Heart right ventricle (tissue), 16 donors: ENCODE results near the gene SPON1. TPM values are rescaled to one million over a fixed set of nuclear protein-coding genes. Genes with fewer than 3 reads are reported as not detected.
"Not testable (repeated sequence)": the region's sequence is repeated elsewhere in the genome, so short reads cannot be mapped to it uniquely, and the experiment has no call there.

Experiments
- ATAC-seq, 8 donors: fragments of 200-7000 bp; cut with Tn5 transposase; one replicate each; pipeline ENCODE4 v1.9.1; 2020; ENCODE audit warnings: mild to moderate bottlenecking in 8 of 8, moderate library complexity in 8 of 8, moderate number of reproducible peaks in 1 of 8
- DNase-seq, 2 donors: peaks; one replicate each; pipeline ENCODE4 v3.0.0-alpha.2; 2020
- H3K27ac ChIP-seq, 10 donors: fragments of 200-600 bp; sonication (generic) in 2 of 10; one replicate each; pipeline versions ENCODE4 v1.5.0 to v1.8.0; 2020 to 2022; ENCODE audit warnings: mild to moderate bottlenecking in 3 of 10
- H3K27me3 ChIP-seq, 7 donors: fragments of 200-600 bp; one replicate each; pipeline ENCODE4 v1.8.0; 2021 to 2022; ENCODE audit warnings: mild to moderate bottlenecking in 2 of 7
- H3K36me3 ChIP-seq, 9 donors: fragments of 200-600 bp; sonication (generic) in 1 of 9; one replicate each; pipeline versions ENCODE4 v1.5.0 to v1.8.0; 2020 to 2022; ENCODE audit warnings: mild to moderate bottlenecking in 2 of 9
- H3K4me1 ChIP-seq, 9 donors: fragments of 200-600 bp; sonication (generic) in 1 of 9; one replicate each; pipeline versions ENCODE4 v1.5.0 to v1.8.0; 2020 to 2022; ENCODE audit warnings: mild to moderate bottlenecking in 4 of 9
- H3K4me3 ChIP-seq, 10 donors: fragments of 200-600 bp; sonication (generic) in 2 of 10; one replicate each; pipeline versions ENCODE4 v1.5.0 to v1.8.0; 2020 to 2022; ENCODE audit warnings: mild to moderate bottlenecking in 7 of 10, moderate library complexity in 2 of 10
- H3K9me3 ChIP-seq, 11 donors: fragments of 200-600 bp in 10 of 11; sonication (generic) in 2 of 11; one replicate each; pipeline versions ENCODE4 v1.5.0 to v1.8.0; 2013 to 2022; ENCODE audit warnings: mild to moderate bottlenecking in 2 of 11, control low read depth in 1 of 11, moderate library complexity in 1 of 11
- CTCF ChIP-seq, 9 donors: fragments of 200-600 bp; sonication (generic) in 2 of 9; IDR thresholded peaks; one replicate each; pipeline versions ENCODE4 v1.5.0 to v1.8.0; 2021 to 2022; ENCODE audit warnings: antibody characterized with exemption in 9 of 9, mild to moderate bottlenecking in 5 of 9, moderate library complexity in 1 of 9
- WGBS, 2 donors: extraction: QIAGEN DNeasy Blood & Tissue Kit; methylation state at CpG; one replicate each; pipeline ENCODE4 v1.1.7; 2013; ENCODE audit warnings: inconsistent platforms in 1 of 2; 5-methylcytosine and 5-hydroxymethylcytosine counted together
- intact Hi-C, 10 donors: fragments of 100-400 bp; cut with DNase I; formaldehyde crosslinking; loops; one replicate each; pipeline versions ENCODE4 v1.11.1 to v1.14.2; 2022
- polyA plus RNA-seq, 2 donors: library from polyadenylated mRNA; stranded (reverse); fragments of 200-250 nt; gene quantifications; one replicate each; pipeline ENCODE4 v1.2.3, GENCODE V29; 2013
- total RNA-seq, 10 donors: library from RNA; stranded (reverse); fragmentation: NEBNext Ultra II Directional in 3 of 10; extraction: Animal tissue kit (Norgen Biotek cat#: 25700) in 3 of 10; gene quantifications; one replicate each; pipeline versions ENCODE4 v1.2.1 to v1.2.4, GENCODE V29; 2021 to 2023
- donor health status: Arrhythmogenic right ventricular cardiomyopathy.
- donor health status: ischemic (EF 13 %, LVEDD 7.1; RV severe dilation, severe dysfunction).
- donor health status: healthy with polysubstance abuse.
- donor health status: DM: no; HTN: yes; CAD: no.
- donor health status: DM: no; HTN: no; CAD: no.
- donor health status: ischemic (EF 25% LVEDD 6.9; RV normal size, moderate dysfunction).
- donor health status: ischemic (EF 25% LVEDD 5.7; RV mildly dilated, moderate dysfunction).
- donor health status: healthy.
- donor health status: DM: yes; HTN: yes; CAD: no.
- donor health status: Ischemic cardiomyopathy.
- donor health status: ischemic (EF 35%, LVEDD 5.7; RV mildly dilated, moderate dysfunction).
- donor health status: nonischemic (EF 11% LVEDD 7.7; RV severe dilation, severe dysfunction).
- donor health status: DM: yes; HTN: yes; CAD: no.
- donor health status: PGD.
- donor health status: ischemic (EF 29% LVEDD 5.4; RV normal size, mild dysfunction).
- donor health status: nonischemic (EF 23%, LVEDD 6.1; RV moderate dilation, normal function).

SPON1 gene
- total and polyA plus RNA-seq, 12 donors: 2.9 to 14.7 (median 5.6) TPM

- no peak for DNase-seq
- H3K27ac ChIP-seq: no peak overlapping the region
- no peaks in the 10 kb centered on the region for H3K36me3 ChIP-seq
- peaks cover 0 to 22% (median 12%) of the 10 kb centered on the region in 9 donors for H3K4me1 ChIP-seq
- no peak overlapping the region for H3K4me3 ChIP-seq
- no peaks in the 10 kb centered on the region for H3K9me3 ChIP-seq
- ATAC-seq: no peak
- intact Hi-C loops: loop anchor here in 4 of 10 donors (5.0 kb wide), 3 partner anchors 53 to 173 kb away; no protein-coding TSS in a partner anchor
- WGBS, 2 donors: 91 to 95% methylated on average over 1 of the region's 1 CpG
- TF ChIP-seq CTCF (IDR thresholded peaks at IDR 0.05): no peak
- peaks cover 0 to 47% (median 16%) of the 10 kb centered on the region in 7 donors for H3K27me3 ChIP-seq
Measured at GRCh38 chr11:13974631-13975030, 12.1 kb downstream of the SPON1 start.

GRCh38 chr11:13983081-13983751 is 20.7 kb downstream of the SPON1 start:
- 72 to 75% methylated on average over 12 of the region's 12 CpGs for WGBS, 2 donors
- no peak for TF ChIP-seq CTCF (IDR thresholded peaks at IDR 0.05)
- intact Hi-C loops: no loop called here
- H3K27me3 ChIP-seq: peaks cover 0 to 35% (median 10%) of the 10 kb centered on the region in 7 donors
- H3K36me3 ChIP-seq: no peaks in the 10 kb centered on the region
- H3K4me1 ChIP-seq: peaks cover 0 to 9% (median 0%) of the 10 kb centered on the region in 9 donors
- H3K9me3 ChIP-seq: peaks cover 0 to 10% (median 0%) of the 10 kb centered on the region in 11 donors
- no peak overlapping the region for H3K4me3 ChIP-seq
- ATAC-seq (peak; percentile 59 to 84 (median 72)), DNase-seq (peak in 1 of 2 donors; percentile 21)
- peak overlapping the region in 6 of 10 donors; percentile 0 to 53 (median 43) for H3K27ac ChIP-seq

GRCh38 chr11:13984616-13985450 is 22.3 kb downstream of the SPON1 start:
- no peak overlapping the region for H3K4me3 ChIP-seq
- peak in 7 of 8 donors; percentile 38 to 78 (median 62) for ATAC-seq
- peaks cover 0 to 10% (median 0%) of the 10 kb centered on the region in 11 donors for H3K9me3 ChIP-seq
- DNase-seq: no peak
- intact Hi-C loops: no loop called here
- WGBS, 2 donors: 40 to 51% methylated on average over 4 of the region's 4 CpGs
- no peak overlapping the region for H3K27ac ChIP-seq
- no peaks in the 10 kb centered on the region for H3K36me3 ChIP-seq
- no peak for TF ChIP-seq CTCF (IDR thresholded peaks at IDR 0.05)
- peaks cover 0 to 28% (median 11%) of the 10 kb centered on the region in 7 donors for H3K27me3 ChIP-seq
- peaks cover 0 to 9% (median 0%) of the 10 kb centered on the region in 9 donors for H3K4me1 ChIP-seq

GRCh38 chr11:13986695-13987094 is 24.2 kb downstream of the SPON1 start:
- H3K4me3 ChIP-seq, H3K27ac ChIP-seq, H3K4me1 ChIP-seq, ATAC-seq, intact Hi-C loops, H3K36me3 ChIP-seq, DNase-seq: not testable (repeated sequence)
- 91 to 92% methylated on average over 5 of the region's 5 CpGs for WGBS, 2 donors
- Histone ChIP-seq H3K27me3 (peaks cover 0 to 32% (median 9%) of the 10 kb centered on the region in 7 donors), H3K9me3 (peaks cover 0 to 10% (median 0%) of the 10 kb centered on the region in 11 donors)

- ATAC-seq: not testable (repeated sequence)
- WGBS, 2 donors: 84 to 86% methylated on average over 15 of the region's 15 CpGs
Measured at GRCh38 chr11:13992158-13992856, 29.8 kb downstream of the SPON1 start.

More at GRCh38 chr11:13992158-13992856, 29.8 kb downstream of the SPON1 start:
- peaks cover 0 to 59% (median 35%) of the 10 kb centered on the region in 7 donors for H3K27me3 ChIP-seq
- H3K36me3 ChIP-seq, DNase-seq, H3K4me1 ChIP-seq, H3K4me3 ChIP-seq, H3K27ac ChIP-seq, intact Hi-C loops, H3K9me3 ChIP-seq: not testable (repeated sequence)
